KBM-7 (cell line): ENCODE results near the gene GRIK4.

Source experiments
- DNase-seq: peaks from one replicate; pipeline ENCODE4 v3.0.0-alpha.2; 2015
- in situ Hi-C: fragments of 300-500 bp; cut with MboI; formaldehyde crosslinking; loops from 2 replicates; pipeline ENCODE4 v1.14.3; 2020; ENCODE audit warnings: low sequenced_read_pairs, low pct_unique_long_range_greater_than_20kb, mixed read lengths

The GRIK4 gene

DNA sequence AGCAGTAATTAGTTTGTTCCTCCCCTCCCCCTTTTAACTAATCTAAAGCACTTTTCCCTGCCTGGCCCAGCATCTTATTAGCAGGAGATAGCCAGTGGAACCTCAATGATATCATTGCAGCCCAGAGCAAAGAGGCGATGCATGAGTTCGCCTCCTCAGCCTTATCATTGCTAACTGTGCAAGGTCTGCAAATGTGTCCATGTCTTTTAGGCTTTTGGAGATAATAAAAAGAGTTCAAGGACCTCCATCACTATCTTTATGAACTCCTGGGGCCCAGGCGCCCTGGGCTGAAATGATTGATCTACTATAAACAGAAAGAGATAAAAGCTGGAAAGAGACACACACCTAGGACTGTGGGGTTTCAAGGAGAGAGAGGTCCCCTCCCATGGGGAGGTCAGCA, 388.2 kb downstream of the GRIK4 start:
- in situ Hi-C loops, result no loop called here
- no peak for DNase-seq

DNA sequence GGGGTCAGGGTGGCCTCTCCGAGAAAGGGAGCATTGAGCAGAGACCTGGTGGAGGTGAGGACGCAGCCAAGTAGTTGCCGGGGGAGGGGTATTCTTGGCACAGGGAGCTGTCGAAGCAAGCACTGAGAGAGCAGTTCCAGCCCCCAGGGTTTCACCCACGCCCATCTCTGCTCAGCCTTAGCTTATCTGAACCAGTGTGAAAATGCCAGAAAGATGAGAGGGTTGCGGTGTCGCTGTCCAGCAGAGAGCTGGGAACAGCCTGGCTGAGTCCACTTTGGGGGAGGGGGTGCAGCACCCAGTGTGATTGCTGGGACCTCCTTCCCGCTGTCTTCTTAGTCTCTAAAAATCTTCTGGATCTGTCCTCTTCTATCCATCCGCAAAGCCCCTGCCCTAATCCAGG, 389.1 kb downstream of the GRIK4 start:
- no peak for DNase-seq

DNA sequence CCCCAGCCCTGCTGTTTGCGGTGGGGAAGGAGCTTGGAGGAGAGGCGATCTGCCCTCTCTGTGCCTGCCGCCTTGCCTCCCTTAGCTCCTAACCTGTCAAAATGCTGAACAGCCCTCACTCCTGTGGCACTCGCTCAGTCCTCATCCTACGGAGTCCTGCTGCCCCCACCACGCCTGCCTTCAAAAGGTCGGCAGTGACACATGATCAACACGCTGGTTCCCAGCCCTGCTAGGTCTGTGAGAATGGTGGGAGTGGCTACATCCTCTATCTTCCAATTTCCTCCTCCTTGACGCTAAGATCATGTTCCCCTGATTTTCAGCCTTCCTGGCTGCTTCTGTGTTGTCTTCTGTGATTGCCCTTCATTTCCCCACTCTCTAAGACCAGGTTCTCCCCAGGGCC, 392.1 kb downstream of the GRIK4 start:
- in situ Hi-C loops, result no loop called here
- no peak for DNase-seq

More for the DNA sequence above, 389.1 kb downstream of the GRIK4 start:
- in situ Hi-C loops, result no loop called here

DNA sequence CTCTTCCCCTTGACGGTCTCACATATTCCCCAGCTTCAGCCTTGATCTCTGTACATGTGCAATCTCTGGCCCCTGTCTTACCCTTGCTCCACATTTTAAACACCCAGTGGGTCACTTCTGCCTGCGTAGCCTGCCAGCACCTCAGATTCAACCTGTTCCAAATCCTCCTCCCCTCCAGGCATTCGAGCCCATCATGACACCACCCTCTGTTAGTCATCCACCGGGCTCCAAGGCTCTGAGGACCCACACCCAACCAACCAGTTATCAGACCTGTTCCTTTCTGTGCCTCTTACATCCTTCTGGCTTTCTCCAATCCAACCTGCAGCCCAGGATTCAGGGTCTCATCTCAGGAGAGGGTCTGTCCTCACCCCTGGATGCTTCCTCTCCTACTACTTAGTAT, 392.6 kb downstream of the GRIK4 start:
- no peak for DNase-seq
- in situ Hi-C loops, result no loop called here

DNA sequence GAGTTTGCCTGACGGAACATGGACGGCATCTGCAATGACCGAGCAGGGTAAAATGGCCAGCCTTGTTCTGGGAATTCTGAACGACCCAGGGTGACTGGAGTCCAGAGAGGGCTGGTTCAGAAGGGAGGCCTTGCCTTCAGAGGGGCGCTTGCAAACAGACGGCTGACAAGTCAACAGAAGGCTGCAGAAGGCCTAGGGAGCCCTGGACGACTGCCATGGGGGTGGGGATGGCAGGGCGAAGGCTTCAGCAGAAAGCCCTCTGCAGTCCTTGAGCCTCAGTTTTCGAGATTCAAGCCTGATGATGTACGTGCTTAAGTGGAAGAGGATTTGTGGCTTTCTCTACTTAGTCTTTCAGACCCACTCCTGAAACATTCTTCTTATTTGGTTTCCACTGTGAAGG, 395.2 kb downstream of the GRIK4 start:
- in situ Hi-C loops, result no loop called here
- no peak for DNase-seq

DNA sequence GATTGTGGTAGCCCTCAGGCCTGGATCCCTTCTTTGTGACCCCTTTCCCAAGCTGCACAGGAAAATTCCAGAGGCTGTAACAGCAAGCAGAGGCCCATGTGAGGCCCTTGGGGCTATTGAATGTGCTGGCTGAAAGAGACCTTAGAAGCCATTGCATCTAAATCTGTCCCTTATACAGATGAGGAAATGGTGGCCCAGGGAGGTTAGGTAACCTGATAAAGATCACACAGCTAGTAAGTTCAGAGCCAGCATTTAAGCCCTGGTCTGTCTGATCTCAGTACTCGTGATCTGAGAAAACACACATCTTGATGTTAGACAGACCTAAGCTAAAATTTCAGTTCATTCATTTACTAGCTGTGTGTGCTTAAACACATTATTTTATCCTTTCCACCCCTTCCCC, 396.4 kb downstream of the GRIK4 start:
- no peak for DNase-seq
- in situ Hi-C loops, result no loop called here

DNA sequence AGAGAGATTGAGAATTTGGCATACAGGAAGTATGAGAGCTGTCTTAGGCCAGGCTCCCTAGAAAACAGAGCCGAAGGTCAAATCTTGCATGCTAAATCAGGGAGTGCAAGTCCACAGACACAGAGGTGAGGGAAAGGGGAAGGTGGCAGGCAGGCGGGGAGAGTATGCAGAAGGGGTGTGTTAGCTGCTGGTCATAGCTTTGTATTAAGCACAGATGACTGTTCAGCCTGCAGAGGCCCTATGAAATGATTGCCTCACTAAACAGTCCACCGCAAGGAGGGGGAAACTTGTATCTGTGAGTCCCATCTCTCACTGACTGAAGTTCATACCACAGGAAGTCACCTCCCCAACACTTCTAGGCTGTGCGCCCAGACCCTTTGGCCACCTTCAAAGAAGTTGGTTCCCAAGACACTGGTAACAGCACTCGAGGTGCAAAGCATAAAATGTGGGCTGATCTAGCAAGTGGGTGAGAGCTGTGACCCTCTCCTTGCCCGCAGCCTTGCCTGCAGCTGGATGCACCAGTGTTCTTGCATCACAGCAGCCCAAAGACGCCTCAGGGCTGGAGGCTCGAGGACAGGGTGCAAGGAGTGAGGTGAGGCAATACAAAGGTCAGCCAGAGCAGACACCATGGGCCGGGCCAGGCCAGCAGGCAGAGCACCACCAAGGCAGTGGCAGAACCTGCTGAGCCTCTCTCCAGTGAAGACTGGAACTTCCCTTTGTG, 397.1 kb downstream of the GRIK4 start:
- in situ Hi-C loops, result no loop called here
- DNase-seq, result no peak

DNA sequence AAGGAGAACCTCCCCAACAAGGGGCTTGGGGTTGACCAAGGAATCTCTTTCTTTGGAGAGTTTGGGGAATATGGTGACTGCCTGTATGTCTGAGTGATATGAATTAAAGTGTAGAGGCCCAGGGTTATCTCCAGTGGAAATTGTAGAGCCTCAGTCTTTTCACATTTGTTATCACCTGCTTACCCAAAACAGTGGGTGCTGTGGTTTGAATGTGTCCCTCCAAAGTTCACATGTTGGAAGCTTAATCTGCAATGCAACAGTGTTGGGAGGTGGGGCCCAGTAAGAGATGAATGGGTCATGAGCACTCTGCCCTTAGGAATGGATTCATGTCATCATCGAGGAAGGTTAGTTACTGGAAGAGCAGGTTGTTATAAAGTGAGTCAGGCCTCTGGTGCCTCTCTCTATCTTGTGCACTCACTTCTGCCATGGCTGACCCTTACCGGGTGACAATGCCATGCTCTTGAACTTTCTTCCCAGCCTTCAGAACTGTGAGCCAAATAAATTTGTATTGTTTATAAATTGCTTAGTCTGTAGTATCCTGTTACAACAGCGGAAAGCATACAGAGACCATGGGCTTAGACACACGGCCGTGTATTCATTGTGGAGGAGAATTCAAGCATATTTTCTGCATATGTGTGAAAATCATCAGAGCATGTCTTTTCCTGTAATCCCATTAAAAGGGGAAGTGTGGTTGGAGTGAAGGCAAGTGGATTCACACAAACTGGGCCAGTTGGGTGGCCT, 398.3 kb downstream of the GRIK4 start:
- in situ Hi-C loops, result no loop called here
- no peak for DNase-seq

DNA sequence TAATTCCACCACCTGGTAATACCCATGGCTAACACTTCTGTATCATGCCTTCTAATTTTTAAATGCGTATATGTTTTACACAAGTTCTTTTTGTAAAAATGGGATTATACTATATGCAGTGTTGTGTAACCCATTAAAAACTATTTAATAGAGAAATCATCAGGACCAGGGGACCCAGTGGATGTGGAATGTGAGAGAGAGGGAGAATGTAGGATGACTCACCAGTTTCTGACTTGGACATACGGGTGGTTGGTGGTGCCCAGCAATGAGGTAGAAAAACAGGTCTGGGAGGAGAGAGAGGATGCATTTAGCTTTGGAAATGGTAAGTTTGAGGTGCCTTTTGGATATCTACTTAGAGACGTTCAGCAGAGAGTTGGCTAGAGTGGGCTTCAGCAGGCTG, 400.4 kb downstream of the GRIK4 start:
- no peak for DNase-seq
- in situ Hi-C loops, result no loop called here

DNA sequence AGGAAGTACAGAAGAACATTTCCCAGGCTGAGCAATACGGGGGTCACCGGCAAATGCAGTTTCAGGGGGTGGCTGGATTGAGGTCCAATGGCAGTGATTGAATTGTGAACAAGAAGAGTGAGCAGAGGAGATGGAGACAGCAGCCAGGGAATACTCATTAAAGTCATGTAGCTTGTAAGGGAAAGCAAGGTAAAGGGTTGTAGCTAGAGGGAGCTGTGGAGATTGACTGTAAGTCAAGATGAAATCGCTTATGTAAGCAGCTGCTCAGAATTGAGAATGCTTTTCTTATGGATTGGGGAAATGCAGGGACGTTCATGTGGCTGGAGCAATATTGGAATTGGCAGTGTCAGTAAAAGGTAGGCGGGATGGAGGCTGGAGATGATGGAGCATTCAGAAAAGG, 401.0 kb downstream of the GRIK4 start:
- no peak for DNase-seq
- in situ Hi-C loops, result no loop called here

DNA sequence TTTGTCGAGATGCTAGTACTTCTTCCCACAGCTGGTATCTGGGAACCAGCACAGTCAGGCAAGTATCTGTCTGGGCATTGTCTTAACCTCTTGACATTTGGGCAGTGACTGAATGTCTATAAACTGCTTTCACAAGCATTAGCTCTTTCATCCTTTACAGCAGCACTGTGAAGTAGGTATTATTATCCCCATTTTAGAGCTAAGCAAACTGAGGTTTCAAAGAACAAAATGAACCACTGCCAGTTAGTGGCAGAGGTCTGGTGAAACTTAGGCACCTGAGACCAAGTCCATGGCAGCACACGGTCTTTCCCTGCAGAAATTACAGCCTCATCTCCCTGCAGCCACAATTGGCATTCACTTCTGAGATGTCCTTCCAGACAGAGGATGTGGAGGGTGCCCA, 401.4 kb downstream of the GRIK4 start:
- in situ Hi-C loops, result no loop called here
- no peak for DNase-seq

DNA sequence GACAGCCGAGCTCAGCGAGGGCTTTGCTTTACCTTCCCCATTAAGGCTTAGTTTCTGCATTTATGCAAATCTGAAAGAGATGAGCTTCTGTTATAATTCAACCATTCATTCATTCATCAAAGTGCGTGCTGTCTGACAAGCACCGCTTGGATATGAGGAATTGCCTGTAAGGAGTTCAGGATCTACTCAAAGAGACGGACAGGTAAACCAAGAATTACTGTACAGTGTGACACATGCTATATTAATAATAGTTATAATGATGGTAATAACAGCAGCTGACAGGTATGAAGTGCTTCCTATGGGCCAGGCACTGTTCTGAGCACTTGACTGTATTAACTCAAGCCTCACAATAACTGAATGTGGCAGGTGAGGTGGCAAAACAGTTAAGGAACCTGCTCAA, 402.5 kb downstream of the GRIK4 start:
- in situ Hi-C loops, result no loop called here
- no peak for DNase-seq

DNA sequence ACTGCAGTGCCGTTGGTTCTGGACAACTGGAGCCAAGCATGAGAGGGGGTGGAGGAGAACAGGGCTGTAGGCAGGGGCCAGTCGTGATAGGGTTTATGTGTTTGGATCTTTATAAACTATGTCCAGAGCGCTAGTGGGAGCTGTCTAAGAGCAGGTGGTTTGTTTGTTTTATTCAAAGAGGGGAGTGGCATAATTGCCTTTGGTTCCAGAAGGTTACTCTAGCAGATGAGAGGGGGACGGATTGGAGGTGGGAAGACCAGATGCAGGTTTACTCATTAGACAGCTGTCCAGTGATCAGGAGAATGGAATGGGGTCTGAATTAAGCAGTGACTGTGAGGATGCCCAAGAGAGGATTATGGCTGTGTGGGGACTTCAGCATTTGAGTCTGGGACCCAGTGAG, 403.1 kb downstream of the GRIK4 start:
- in situ Hi-C loops, result no loop called here
- no peak for DNase-seq

DNA sequence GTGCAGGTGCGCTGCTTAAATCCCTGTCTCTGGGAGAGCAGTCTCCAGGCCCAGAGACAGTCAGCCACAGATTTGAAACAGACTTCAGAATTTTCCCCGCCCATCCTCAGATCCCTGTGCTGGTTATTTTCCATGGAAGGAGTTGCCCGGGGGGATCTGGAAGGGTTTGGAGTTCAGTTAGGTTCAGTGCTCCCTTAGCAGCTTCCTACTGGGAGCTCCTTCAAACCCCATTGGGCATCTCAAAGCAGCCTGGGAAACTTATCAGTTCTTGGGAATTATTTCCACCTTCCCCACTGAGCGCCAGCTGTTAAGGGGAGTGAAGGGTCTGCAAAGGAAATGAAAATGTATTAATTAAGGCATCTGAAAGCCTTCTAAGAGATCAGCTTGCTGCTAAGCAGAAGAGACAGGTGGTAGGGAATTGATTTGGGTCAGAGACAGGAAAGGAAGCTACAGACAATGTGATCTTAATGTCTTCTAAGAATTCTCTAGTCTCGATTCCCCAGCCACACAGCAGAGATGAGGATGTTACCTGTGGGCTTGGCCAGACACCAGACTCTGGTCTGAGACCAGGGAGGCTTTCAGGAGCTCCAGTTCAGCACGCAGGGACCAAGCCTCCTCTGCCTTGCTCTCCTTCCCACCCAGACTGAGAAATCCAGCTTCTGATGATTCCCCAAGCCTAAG, 406.2 kb downstream of the GRIK4 start:
- no peak for DNase-seq

DNA sequence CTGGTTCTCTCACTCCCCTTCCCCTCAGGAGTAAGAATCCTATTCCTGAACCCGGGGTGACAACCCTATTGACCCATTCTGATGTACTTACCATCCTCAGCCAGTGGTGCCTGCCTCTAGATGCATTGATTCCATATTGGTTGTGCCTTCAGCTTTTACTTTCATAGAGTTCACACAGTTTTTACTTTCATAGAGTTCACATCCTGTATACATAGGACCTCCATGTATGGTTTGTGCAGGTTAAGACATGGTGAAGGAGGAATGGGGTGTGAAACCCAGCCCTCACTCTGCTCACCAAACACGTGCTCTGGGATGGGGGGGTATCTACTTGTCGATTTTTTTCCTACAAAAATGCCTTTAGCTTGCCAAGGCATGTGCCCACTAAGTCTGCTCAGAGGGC, 406.7 kb downstream of the GRIK4 start:
- in situ Hi-C loops, result no loop called here
- DNase-seq, result no peak

More for the DNA sequence above, 406.2 kb downstream of the GRIK4 start:
- in situ Hi-C loops, result no loop called here

DNA sequence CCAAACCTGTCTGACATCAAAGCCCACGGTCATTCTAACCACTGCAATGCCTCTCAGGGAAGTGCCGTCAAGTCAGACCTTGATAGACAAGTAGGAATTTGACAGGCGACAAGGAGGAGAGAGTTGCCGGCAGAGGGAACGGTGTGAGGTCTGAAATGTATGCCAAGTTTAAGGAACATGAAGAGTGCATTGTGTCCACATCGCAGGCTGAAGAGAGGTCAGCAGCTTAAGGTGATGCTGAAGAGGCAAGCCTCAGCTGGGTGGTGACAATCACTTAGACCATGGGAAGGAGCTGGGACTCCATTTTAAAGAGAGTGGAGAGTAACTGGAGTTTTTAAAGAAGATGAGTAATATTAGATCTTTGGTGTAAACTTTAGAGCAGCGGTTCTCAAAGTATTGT, 407.5 kb downstream of the GRIK4 start:
- DNase-seq, result no peak

DNA sequence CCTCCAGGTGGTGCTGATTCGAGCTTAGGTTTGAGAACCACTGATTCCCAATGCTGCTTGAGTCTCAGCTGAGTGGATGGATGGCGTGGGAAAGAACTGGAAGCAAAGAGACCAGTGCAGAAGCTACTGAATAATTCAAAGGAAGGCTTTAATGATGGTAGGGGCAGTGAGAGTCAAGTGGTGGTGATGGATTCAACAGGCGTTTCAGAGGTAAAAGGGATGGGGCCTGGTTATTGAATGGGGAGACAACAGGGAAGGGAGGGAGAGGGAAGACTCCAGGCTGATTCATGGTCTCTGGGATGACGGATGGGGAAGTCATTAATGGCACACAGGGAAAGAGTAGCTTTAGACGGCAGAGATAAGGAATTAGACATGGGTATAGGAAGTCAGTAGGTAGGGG, 408.0 kb downstream of the GRIK4 start:
- no peak for DNase-seq
- in situ Hi-C loops, result no loop called here

More for the DNA sequence above, 407.5 kb downstream of the GRIK4 start:
- in situ Hi-C loops, result no loop called here

DNA sequence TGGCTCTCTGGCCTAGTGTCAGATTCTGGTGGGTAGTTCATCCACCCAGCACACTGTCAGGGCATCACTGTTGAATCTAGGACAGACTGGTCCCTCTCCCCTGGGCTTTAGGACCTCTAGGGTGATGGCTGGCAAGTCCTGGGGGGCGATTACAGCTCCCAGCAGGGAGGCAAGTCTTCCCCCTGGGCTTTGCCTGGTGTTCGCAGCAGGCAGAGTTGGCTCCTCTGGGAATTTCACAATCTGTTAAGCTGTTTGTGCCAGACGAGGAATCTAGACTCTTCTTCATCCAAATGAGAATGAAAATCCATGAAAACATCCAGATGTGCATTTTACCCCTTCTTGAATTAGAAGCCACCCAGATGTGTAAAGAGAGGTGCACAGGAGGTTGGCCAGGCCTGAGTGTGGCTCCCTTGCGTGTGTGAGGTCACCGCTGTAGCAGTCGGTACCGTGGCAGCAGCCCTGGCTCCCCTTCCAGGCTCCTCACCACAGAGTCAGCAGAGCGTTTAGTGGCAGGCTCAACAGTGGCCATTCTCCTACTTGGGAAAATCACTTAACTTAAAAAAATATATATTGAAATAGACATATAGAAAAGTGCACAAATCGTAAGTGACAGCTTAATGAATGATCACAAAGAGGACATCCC, 412.4 kb downstream of the GRIK4 start:
- in situ Hi-C loops, result no loop called here
- DNase-seq, result no peak

DNA sequence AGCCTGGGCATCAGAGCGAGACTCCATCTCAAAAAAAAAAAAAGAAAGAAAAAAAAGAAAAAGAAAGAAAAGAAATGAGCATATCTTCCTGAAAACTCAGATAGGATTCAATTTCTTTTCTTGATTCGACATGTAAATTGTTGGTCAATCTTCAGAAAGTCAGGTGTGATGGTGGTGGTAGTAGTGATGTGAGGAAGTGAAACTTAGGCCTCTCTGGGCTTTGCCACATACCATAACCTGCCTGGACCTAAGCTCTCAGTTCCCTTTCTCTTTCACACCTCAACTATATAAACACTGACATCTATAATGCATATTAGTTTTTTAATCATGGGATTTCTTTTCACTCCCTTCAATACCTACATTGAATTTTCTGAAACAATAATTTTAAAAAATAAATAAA, 414.4 kb downstream of the GRIK4 start:
- in situ Hi-C loops, result no loop called here
- DNase-seq, result no peak

DNA sequence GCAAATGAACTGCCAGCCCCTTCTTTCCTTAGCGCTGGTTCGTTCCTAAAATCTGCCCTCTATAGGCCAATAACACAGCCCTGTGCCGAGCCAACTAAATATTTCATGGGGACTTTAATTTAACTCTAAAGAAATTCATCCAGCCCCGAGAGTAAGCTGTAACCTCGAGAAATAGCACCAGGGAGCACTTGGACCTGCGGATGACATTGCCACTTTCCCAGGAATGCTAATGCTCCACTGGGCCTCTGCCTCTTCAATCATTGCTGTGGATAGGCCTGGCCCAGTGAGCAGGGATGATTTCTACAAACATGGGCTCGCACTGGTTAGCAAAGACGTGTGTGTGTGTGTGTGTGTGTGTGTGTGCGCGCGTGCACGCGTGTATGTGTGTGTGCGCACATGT, 417.1 kb downstream of the GRIK4 start:
- DNase-seq, result no peak
- in situ Hi-C loops, result no loop called here
